ENCODE measurements around the gene MIDN.

Gene MIDN

DNA sequence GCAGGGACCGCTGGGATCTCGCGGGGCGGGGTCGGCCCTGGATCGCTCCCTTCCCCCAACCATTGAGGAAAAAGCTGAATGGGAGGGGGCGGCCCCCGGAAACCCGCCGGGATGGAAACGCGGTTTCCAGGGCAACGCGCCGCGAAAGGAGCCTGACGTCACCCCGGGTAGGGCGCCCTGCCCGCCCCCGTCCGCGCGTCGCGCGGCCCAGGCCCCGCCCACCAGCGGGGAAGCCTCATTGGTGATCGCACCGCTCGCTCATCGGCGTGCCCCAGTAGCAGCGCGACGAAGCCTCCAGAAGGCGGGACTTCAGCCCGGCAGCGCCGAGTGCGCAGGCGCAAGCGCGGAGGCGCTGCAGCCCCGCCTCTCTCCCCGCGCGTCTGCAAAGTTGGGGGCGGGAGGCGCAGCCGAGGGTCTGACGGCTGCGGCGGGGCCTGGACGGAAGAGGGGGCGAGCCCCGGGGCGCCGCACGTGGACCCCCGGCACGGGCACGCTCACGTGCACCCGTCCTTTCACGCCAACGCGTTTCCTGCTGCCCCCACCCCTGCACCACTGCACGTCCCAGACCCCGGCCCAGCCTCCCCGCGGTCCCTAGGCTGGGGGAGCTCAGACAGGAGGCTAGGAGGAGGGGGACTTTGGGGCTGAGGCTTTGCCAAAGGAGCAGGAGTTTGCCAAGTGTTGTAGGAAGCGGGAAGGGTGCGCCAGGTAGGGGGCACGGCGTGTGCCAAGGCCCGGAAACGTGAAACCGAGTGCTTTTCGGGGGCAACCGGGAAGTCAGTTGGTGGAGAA, 12.6 kb downstream of the MIDN start (continued):
- TF ChIP-seq ZNF354C (tag by site-specific recombination; IDR thresholded peaks at IDR 0.05; ENCODE audit: borderline replicate concordance, low read depth) (no peak), ZNF654 (tag by site-specific recombination; IDR thresholded peaks at IDR 0.05; ENCODE audit: low read depth) (no peak), ZNF341 (tag by site-specific recombination; IDR thresholded peaks at IDR 0.05; ENCODE audit: low read depth) (peak; percentile 36; the same call in 1 of the 2 replicates), ZNF266 (tag by site-specific recombination; IDR thresholded peaks at IDR 0.05; ENCODE audit: low read depth) (no peak), ZNF596 (tag by site-specific recombination; IDR thresholded peaks at IDR 0.05) (no peak), FEZF1 (tag by site-specific recombination; IDR thresholded peaks at IDR 0.05) (no peak), ZNF10 (tag by site-specific recombination; IDR thresholded peaks at IDR 0.05) (no peak), KLF9 (tag by site-specific recombination; IDR thresholded peaks at IDR 0.05; ENCODE audit: low read depth) (peak; percentile 89), ZNF121 (tag by site-specific recombination; IDR thresholded peaks at IDR 0.05) (no peak), ZNF571 (tag by site-specific recombination; IDR thresholded peaks at IDR 0.05) (no peak), ZNF23 (tag by site-specific recombination; IDR thresholded peaks at IDR 0.05; ENCODE audit: borderline replicate concordance) (no peak), ZNF426 (tag by site-specific recombination; IDR thresholded peaks at IDR 0.05) (no peak), ZNF324 (tag by site-specific recombination; IDR thresholded peaks at IDR 0.05) (no peak), ZNF610 (tag by site-specific recombination; IDR thresholded peaks at IDR 0.05; ENCODE audit: borderline replicate concordance) (no peak), ZNF707 (tag by site-specific recombination; IDR thresholded peaks at IDR 0.05) (no peak), ZNF37A (tag by site-specific recombination; IDR thresholded peaks at IDR 0.05) (no peak), MZF1 (tag by site-specific recombination; IDR thresholded peaks at IDR 0.05; ENCODE audit: borderline replicate concordance) (no peak)
- TF ChIP-seq, protein P1, sequence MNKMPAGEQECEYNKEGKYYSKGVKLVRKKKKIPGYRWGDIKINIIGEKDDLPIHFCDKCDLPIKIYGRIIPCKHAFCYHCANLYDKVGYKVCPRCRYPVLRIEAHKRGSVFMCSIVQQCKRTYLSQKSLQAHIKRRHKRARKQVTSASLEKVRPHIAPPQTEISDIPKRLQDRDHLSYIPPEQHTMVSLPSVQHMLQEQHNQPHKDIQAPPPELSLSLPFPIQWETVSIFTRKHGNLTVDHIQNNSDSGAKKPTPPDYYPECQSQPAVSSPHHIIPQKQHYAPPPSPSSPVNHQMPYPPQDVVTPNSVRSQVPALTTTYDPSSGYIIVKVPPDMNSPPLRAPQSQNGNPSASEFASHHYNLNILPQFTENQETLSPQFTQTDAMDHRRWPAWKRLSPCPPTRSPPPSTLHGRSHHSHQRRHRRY (tag by site-specific recombination; IDR thresholded peaks at IDR 0.05) = no peak
- TF ChIP-seq, protein P2, sequence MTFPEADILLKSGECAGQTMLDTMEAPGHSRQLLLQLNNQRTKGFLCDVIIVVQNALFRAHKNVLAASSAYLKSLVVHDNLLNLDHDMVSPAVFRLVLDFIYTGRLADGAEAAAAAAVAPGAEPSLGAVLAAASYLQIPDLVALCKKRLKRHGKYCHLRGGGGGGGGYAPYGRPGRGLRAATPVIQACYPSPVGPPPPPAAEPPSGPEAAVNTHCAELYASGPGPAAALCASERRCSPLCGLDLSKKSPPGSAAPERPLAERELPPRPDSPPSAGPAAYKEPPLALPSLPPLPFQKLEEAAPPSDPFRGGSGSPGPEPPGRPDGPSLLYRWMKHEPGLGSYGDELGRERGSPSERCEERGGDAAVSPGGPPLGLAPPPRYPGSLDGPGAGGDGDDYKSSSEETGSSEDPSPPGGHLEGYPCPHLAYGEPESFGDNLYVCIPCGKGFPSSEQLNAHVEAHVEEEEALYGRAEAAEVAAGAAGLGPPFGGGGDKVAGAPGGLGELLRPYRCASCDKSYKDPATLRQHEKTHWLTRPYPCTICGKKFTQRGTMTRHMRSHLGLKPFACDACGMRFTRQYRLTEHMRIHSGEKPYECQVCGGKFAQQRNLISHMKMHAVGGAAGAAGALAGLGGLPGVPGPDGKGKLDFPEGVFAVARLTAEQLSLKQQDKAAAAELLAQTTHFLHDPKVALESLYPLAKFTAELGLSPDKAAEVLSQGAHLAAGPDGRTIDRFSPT (tag by site-specific recombination; IDR thresholded peaks at IDR 0.05) = peak; percentile 88
- TF ChIP-seq, protein P3, sequence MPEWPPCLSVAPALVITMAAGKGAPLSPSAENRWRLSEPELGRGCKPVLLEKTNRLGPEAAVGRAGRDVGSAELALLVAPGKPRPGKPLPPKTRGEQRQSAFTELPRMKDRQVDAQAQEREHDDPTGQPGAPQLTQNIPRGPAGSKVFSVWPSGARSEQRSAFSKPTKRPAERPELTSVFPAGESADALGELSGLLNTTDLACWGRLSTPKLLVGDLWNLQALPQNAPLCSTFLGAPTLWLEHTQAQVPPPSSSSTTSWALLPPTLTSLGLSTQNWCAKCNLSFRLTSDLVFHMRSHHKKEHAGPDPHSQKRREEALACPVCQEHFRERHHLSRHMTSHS (tag by site-specific recombination; IDR thresholded peaks at IDR 0.05) = no peak
- TF ChIP-seq, protein P4, sequence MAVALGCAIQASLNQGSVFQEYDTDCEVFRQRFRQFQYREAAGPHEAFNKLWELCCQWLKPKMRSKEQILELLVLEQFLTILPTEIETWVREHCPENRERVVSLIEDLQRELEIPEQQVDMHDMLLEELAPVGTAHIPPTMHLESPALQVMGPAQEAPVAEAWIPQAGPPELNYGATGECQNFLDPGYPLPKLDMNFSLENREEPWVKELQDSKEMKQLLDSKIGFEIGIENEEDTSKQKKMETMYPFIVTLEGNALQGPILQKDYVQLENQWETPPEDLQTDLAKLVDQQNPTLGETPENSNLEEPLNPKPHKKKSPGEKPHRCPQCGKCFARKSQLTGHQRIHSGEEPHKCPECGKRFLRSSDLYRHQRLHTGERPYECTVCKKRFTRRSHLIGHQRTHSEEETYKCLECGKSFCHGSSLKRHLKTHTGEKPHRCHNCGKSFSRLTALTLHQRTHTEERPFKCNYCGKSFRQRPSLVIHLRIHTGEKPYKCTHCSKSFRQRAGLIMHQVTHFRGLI (tag by site-specific recombination; IDR thresholded peaks at IDR 0.05) = no peak; the same call in 1 of the 2 replicates
- TF ChIP-seq, protein P5, sequence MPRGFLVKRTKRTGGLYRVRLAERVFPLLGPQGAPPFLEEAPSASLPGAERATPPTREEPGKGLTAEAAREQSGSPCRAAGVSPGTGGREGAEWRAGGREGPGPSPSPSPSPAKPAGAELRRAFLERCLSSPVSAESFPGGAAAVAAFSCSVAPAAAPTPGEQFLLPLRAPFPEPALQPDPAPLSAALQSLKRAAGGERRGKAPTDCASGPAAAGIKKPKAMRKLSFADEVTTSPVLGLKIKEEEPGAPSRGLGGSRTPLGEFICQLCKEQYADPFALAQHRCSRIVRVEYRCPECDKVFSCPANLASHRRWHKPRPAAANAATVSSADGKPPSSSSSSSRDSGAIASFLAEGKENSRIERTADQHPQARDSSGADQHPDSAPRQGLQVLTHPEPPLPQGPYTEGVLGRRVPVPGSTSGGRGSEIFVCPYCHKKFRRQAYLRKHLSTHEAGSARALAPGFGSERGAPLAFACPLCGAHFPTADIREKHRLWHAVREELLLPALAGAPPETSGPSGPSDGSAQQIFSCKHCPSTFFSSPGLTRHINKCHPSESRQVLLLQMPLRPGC (tag by site-specific recombination; IDR thresholded peaks at IDR 0.05) = 0 out of 2 replicates have a peak, but pooled peaks have one; percentile 22
- TF ChIP-seq, protein P6, sequence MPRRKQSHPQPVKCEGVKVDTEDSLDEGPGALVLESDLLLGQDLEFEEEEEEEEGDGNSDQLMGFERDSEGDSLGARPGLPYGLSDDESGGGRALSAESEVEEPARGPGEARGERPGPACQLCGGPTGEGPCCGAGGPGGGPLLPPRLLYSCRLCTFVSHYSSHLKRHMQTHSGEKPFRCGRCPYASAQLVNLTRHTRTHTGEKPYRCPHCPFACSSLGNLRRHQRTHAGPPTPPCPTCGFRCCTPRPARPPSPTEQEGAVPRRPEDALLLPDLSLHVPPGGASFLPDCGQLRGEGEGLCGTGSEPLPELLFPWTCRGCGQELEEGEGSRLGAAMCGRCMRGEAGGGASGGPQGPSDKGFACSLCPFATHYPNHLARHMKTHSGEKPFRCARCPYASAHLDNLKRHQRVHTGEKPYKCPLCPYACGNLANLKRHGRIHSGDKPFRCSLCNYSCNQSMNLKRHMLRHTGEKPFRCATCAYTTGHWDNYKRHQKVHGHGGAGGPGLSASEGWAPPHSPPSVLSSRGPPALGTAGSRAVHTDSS (tag by site-specific recombination; IDR thresholded peaks at IDR 0.05) = no peak
- TF ChIP-seq, protein P7, sequence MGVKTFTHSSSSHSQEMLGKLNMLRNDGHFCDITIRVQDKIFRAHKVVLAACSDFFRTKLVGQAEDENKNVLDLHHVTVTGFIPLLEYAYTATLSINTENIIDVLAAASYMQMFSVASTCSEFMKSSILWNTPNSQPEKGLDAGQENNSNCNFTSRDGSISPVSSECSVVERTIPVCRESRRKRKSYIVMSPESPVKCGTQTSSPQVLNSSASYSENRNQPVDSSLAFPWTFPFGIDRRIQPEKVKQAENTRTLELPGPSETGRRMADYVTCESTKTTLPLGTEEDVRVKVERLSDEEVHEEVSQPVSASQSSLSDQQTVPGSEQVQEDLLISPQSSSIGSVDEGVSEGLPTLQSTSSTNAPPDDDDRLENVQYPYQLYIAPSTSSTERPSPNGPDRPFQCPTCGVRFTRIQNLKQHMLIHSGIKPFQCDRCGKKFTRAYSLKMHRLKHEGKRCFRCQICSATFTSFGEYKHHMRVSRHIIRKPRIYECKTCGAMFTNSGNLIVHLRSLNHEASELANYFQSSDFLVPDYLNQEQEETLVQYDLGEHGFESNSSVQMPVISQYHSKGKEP (tag by site-specific recombination; IDR thresholded peaks at IDR 0.05) = no peak
